PC-9 (cell line): ENCODE measurements around the gene COX18. TPM values are rescaled to one million over a fixed set of nuclear protein-coding genes. Genes with fewer than 3 reads are reported as not detected.

Source experiments
- BruUV-seq: library from RNA; stranded (reverse); fragments of 400-500 nt; replicated peaks from 2 replicates; lab custom pipeline; 2021; lab: Mats Ljungman, UMichigan
- CTCF ChIA-PET: fragments of 300-600 bp; sonication (Branson Sonifier 250); formaldehyde crosslinking; loops from one replicate; lab custom pipeline; 2022; ENCODE audit warnings: antibody characterized with exemption; lab: Charles Lee
- POLR2A ChIA-PET: fragments of 300-600 bp; sonication (Branson Sonifier 250); formaldehyde crosslinking; loops from one replicate; lab custom pipeline; 2022; ENCODE audit warnings: antibody characterized with exemption; ENCODE audit not compliant: unreplicated experiment; lab: Charles Lee
- DNase-seq, 2 experiments: peaks; one replicate each; pipeline versions ENCODE4 v3.0.0 to v3.0.0-alpha.2; 2015 to 2022; ENCODE audit warnings: mixed read lengths in 1 of 2
- H2AFZ ChIP-seq: fragments of 200-600 bp; sonication (generic); 2 replicates; pipeline ENCODE4 v1.8.1; 2017; ENCODE audit warnings: antibody characterized with exemption
- H3F3A ChIP-seq: fragments of 200-600 bp; sonication (generic); 2 replicates; pipeline ENCODE4 v1.8.1; 2017; ENCODE audit warnings: antibody characterized with exemption, mild to moderate bottlenecking, low read depth; ENCODE audit not compliant: insufficient read depth
- H3K27ac ChIP-seq: fragments of 200-600 bp; sonication (generic); 2 replicates; pipeline ENCODE4 v1.6.1; 2016; ENCODE audit warnings: mixed run types
- H3K27me3 ChIP-seq: fragments of 200-600 bp; sonication (generic); 2 replicates; pipeline ENCODE4 v1.6.1; 2016; ENCODE audit warnings: low read depth, mixed run types; ENCODE audit not compliant: insufficient read depth
- H3K36me3 ChIP-seq: fragments of 200-600 bp; sonication (generic); 2 replicates; pipeline ENCODE4 v1.6.1; 2016; ENCODE audit warnings: low read depth, mixed run types
- H3K4me1 ChIP-seq: fragments of 200-600 bp; sonication (generic); replicated peaks from 2 replicates; pipeline ENCODE4 v1.6.1; 2016; ENCODE audit warnings: mixed run types; ENCODE audit not compliant: insufficient read depth
- H3K4me2 ChIP-seq: fragments of 200-600 bp; sonication (generic); 2 replicates; pipeline ENCODE4 v1.6.1; 2017; ENCODE audit warnings: mixed run types
- H3K4me3 ChIP-seq: fragments of 200-600 bp; sonication (generic); 2 replicates; pipeline ENCODE4 v1.6.1; 2016; ENCODE audit warnings: mixed run types
- H3K79me2 ChIP-seq: fragments of 200-600 bp; sonication (generic); 2 replicates; pipeline ENCODE4 v1.6.1; 2017; ENCODE audit warnings: low read depth, mixed run types
- H3K9me2 ChIP-seq: fragments of 200-600 bp; sonication (generic); 2 replicates; pipeline ENCODE4 v1.8.1; 2017; ENCODE audit warnings: mild to moderate bottlenecking; ENCODE audit not compliant: insufficient read depth
- H3K9me3 ChIP-seq: fragments of 200-600 bp; sonication (generic); 2 replicates; pipeline ENCODE4 v1.8.1; 2016; ENCODE audit warnings: low read depth; ENCODE audit not compliant: insufficient read depth
- H4K20me1 ChIP-seq: fragments of 200-600 bp; sonication (generic); 2 replicates; pipeline ENCODE4 v1.8.1; 2017; ENCODE audit not compliant: insufficient read depth
- EZH2 ChIP-seq: fragments of 200-600 bp; sonication (generic); IDR thresholded peaks from 2 replicates; pipeline ENCODE4 v1.8.0; 2017; ENCODE audit warnings: antibody characterized with exemption, low read depth
- intact Hi-C: fragments of 100-400 bp; cut with micrococcal nuclease; formaldehyde crosslinking; loops from one replicate; pipeline ENCODE4 v1.10.0; 2022; ENCODE audit not compliant: unreplicated experiment
- total RNA-seq: library from RNA; stranded (reverse); gene quantifications from 2 replicates; pipeline ENCODE4 v1.2.3, GENCODE V29; 2021
- TF ChIP-seq, protein P1 (sequence below): fragments of 200-600 bp; sonication (generic); conservative IDR thresholded peaks from 2 replicates; pipeline ENCODE4 v1.6.1; 2017; ENCODE audit warnings: mixed run types, antibody characterized with exemption, mild to moderate bottlenecking, moderate library complexity

COX18 gene
- total RNA-seq, 1 experiment from 2014 or later, result 8.0 TPM

GRCh38 chr4:73007526-73008100 lies 61.9 kb downstream of the COX18 start:
- H3K27me3 ChIP-seq, result no peaks in the 10 kb centered on the region
- no peaks in the 10 kb centered on the region for H3K79me2 ChIP-seq
- no peak overlapping the region for H3K4me2 ChIP-seq
- BruUV-seq, result no TSS peak
- TF ChIP-seq EZH2, result no peak
- TF ChIP-seq, protein P1, sequence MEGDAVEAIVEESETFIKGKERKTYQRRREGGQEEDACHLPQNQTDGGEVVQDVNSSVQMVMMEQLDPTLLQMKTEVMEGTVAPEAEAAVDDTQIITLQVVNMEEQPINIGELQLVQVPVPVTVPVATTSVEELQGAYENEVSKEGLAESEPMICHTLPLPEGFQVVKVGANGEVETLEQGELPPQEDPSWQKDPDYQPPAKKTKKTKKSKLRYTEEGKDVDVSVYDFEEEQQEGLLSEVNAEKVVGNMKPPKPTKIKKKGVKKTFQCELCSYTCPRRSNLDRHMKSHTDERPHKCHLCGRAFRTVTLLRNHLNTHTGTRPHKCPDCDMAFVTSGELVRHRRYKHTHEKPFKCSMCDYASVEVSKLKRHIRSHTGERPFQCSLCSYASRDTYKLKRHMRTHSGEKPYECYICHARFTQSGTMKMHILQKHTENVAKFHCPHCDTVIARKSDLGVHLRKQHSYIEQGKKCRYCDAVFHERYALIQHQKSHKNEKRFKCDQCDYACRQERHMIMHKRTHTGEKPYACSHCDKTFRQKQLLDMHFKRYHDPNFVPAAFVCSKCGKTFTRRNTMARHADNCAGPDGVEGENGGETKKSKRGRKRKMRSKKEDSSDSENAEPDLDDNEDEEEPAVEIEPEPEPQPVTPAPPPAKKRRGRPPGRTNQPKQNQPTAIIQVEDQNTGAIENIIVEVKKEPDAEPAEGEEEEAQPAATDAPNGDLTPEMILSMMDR, result no peak
- no peak overlapping the region for H2AFZ ChIP-seq
- H3K4me1 ChIP-seq, result no peaks in the 10 kb centered on the region
- H3K9me3 ChIP-seq, result no peaks in the 10 kb centered on the region
- no peaks in the 10 kb centered on the region for H4K20me1 ChIP-seq
- ChIA-PET POLR2A (no interaction called here), CTCF (no interaction called here)
- DNase-seq, result no peak
- no peaks in the 10 kb centered on the region for H3F3A ChIP-seq
- intact Hi-C loops, result no loop called here
- H3K36me3 ChIP-seq, result no peaks in the 10 kb centered on the region
- H3K4me3 ChIP-seq, result no peak overlapping the region
- no peak overlapping the region for H3K27ac ChIP-seq
- H3K9me2 ChIP-seq, result no peaks in the 10 kb centered on the region

GRCh38 chr4:73006286-73006990 lies 63.1 kb downstream of the COX18 start:
- H3K27me3 ChIP-seq, result no peaks in the 10 kb centered on the region
- no TSS peak for BruUV-seq
- intact Hi-C loops, result no loop called here
- no peaks in the 10 kb centered on the region for H3F3A ChIP-seq
- H2AFZ ChIP-seq, result no peak overlapping the region
- H4K20me1 ChIP-seq, result no peaks in the 10 kb centered on the region
- ChIA-PET POLR2A (no interaction called here), CTCF (no interaction called here)
- H3K9me3 ChIP-seq, result no peaks in the 10 kb centered on the region
- H3K4me3 ChIP-seq, result no peak overlapping the region
- no peaks in the 10 kb centered on the region for H3K36me3 ChIP-seq
- no peak for TF ChIP-seq EZH2
- TF ChIP-seq, protein P1, result no peak
- no peaks in the 10 kb centered on the region for H3K4me1 ChIP-seq
- no peak overlapping the region for H3K27ac ChIP-seq
- DNase-seq, result no peak
- H3K4me2 ChIP-seq, result no peak overlapping the region
- no peaks in the 10 kb centered on the region for H3K9me2 ChIP-seq
- H3K79me2 ChIP-seq, result no peaks in the 10 kb centered on the region

DNA sequence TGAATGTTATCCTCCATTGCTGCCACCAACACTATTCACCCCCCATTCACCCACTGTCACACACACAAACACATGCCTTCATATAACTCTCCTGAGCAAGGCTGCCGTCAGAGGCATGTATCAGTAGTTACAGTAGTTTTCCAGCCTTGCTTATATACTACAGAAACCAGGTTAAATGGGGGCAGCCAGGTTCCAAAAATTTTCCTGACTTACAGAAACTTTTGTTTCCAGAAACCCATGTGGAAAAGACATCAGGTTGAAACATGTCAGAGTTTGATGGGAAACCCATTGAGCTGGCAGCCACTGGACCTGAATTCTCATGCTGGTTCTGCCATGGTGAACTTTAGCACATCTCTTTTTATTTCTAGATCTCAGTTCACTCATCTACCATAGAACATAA lies 64.0 kb downstream of the COX18 start:
- CTCF ChIA-PET, result no interaction called here
- Histone ChIP-seq H3K4me3 (no peak overlapping the region), H3K79me2 (no peaks in the 10 kb centered on the region), H3K9me2 (no peaks in the 10 kb centered on the region), H3F3A (no peaks in the 10 kb centered on the region), H3K27ac (no peak overlapping the region), H3K27me3 (no peaks in the 10 kb centered on the region), H3K4me1 (no peaks in the 10 kb centered on the region), H3K4me2 (no peak overlapping the region), H4K20me1 (no peaks in the 10 kb centered on the region), H3K36me3 (no peaks in the 10 kb centered on the region), H2AFZ (no peak overlapping the region), H3K9me3 (no peaks in the 10 kb centered on the region)
- intact Hi-C loops, result no loop called here
- DNase-seq, result no peak
- BruUV-seq, result no TSS peak
- TF ChIP-seq, protein P1, result no peak
- TF ChIP-seq EZH2, result no peak
- POLR2A ChIA-PET, result no interaction called here

Other genes starting within 250 kb of the COX18 start
- 26.9 and 37.9 TPM in 2 replicates for gene ANKRD17, start 189.1 kb upstream of the COX18 start, total RNA-seq